ENCODE results near the gene DDX24. TPM values are rescaled to one million over a fixed set of nuclear protein-coding genes. Genes with fewer than 3 reads are reported as not detected.

DDX24 gene
- total and polyA plus RNA-seq, 2 of the 8 experiments (the other 6 are each of a cell fraction or from before 2014, with no cell fraction given): 89.0 to 201 TPM

GRCh38 chr14:94077111-94077821 is 3.7 kb downstream of the DDX24 start:
- Histone ChIP-seq H3K4me2 (ENCODE audit: insufficient read depth in 1 of 2, low read depth in 2 of 2, low read length in 2 of 2) (no peak overlapping the region; a peak in 2 of 4 replicates), H3K56ac (replicated peaks; ENCODE audit: insufficient read length, low read depth, low read length) (no peak overlapping the region), H3K9me3 (ENCODE audit: insufficient read depth in 2 of 2, low read depth in 1 of 2, low read length in 1 of 2) (no peaks in the 10 kb centered on the region), H4K8ac (ENCODE audit: extremely low read depth, insufficient read depth, low read length) (no peak overlapping the region), H3K9ac (replicated peaks in 1 of 4; ENCODE audit: extremely low read depth in 1 of 4, low read depth in 3 of 4, low read length in 3 of 4) (no peak overlapping the region), H3K4me3 (ENCODE audit: extremely low read depth in 1 of 4, insufficient read depth in 2 of 4, low read depth in 3 of 4, low read length in 4 of 4) (no peak overlapping the region), H4K91ac (replicated peaks; ENCODE audit: insufficient read length, low read length) (no peak overlapping the region), H2AFZ (ENCODE audit: low read length) (no peak overlapping the region), H4K5ac (ENCODE audit: insufficient read length, low read depth, low read length) (no peak overlapping the region), H3K4me1 (replicated peaks in 1 of 4; ENCODE audit: control insufficient read depth in 3 of 4, insufficient read depth in 4 of 4, low read length in 3 of 4) (peaks cover 0 to 12% (median 0%) of the 10 kb centered on the region in 4 experiments; a peak in 1 of 7 replicates), H2BK120ac (replicated peaks; ENCODE audit: low read depth, low read length) (no peak overlapping the region), H4K20me1 (replicated peaks in 1 of 2; ENCODE audit: control insufficient read depth in 1 of 2, insufficient read depth in 2 of 2, low read length in 2 of 2) (peaks cover 10 to 14% of the 10 kb centered on the region in 2 experiments), H3K79me2 (ENCODE audit: control insufficient read depth in 1 of 2, insufficient read depth in 2 of 2, low read length in 2 of 2) (peaks cover 32 to 86% of the 10 kb centered on the region in 2 experiments), H3K79me1 (ENCODE audit: low read depth, low read length) (peaks cover 7% of the 10 kb centered on the region; the same call in 1 of the 2 replicates), H3K27me3 (replicated peaks in 1 of 4; ENCODE audit: control insufficient read depth in 3 of 4, extremely low read depth in 1 of 4, insufficient read depth in 3 of 4, low read length in 3 of 4) (no peaks in the 10 kb centered on the region), H2BK5ac (ENCODE audit: low read depth, low read length) (no peak overlapping the region), H3K18ac (ENCODE audit: extremely low read depth, low read length) (no peak overlapping the region), H3K14ac (ENCODE audit: insufficient read length) (no peak overlapping the region), H2AK5ac (ENCODE audit: low read depth, low read length) (no peak overlapping the region), H3K4ac (replicated peaks; ENCODE audit: insufficient read length, low read depth, low read length) (no peak overlapping the region), H2BK20ac (ENCODE audit: low read length) (no peak overlapping the region), H3K36me3 (ENCODE audit: control insufficient read depth in 2 of 4, insufficient read depth in 4 of 4, low read length in 3 of 4) (peaks cover 7 to 37% (median 15%) of the 10 kb centered on the region in 4 experiments), H2BK15ac (ENCODE audit: low read length) (no peak overlapping the region), H3K23ac (ENCODE audit: insufficient read length) (no peak overlapping the region), H3K23me2 (ENCODE audit: low read depth, low read length) (peaks cover 5% of the 10 kb centered on the region), H2BK12ac (ENCODE audit: low read depth, low read length) (no peak overlapping the region), H3K27ac (ENCODE audit: low read depth, low read length) (no peak overlapping the region)
- ChIA-PET POLR2A (ENCODE audit: partially characterized antibody) (no interaction called here), CTCF (ENCODE audit: partially characterized antibody) (interaction anchor here (0.8 kb wide), 1 partner anchor 12 kb away, joined by 3 read pairs; no protein-coding TSS in a partner anchor)
- no peak for TF ChIP-seq PHF8 (conservative IDR thresholded peaks at IDR 0.05; ENCODE audit: low read depth, low read length)
- TF ChIP-seq EGR1 (IDR thresholded peaks at IDR 0.05; ENCODE audit: borderline replicate concordance, low read depth, low read length): no peak
- TF ChIP-seq KDM4A (IDR thresholded peaks at IDR 0.05; ENCODE audit: low read depth, low read length, severe bottlenecking): no peak
- no peak for TF ChIP-seq SAP30 (IDR thresholded peaks at IDR 0.05; ENCODE audit: insufficient read depth, insufficient replicate concordance, low read length)
- TF ChIP-seq EZH2 (IDR thresholded peaks at IDR 0.05; ENCODE audit: low read depth, low read length, severe bottlenecking): no peak
- no peak for TF ChIP-seq SUZ12 (IDR thresholded peaks at IDR 0.05; ENCODE audit: low read length)
- DNase-seq (ENCODE audit: low read depth in 1 of 2, low spot score in 2 of 2): no peak
- no peak for FAIRE-seq
- 91% methylated on average over 7 of the region's 7 CpGs; no CpG with 5 or more reads in 1 of the 2 experiments for WGBS, 2 experiments (ENCODE audit: extremely low coverage in 1 of 2, insufficient coverage in 1 of 2, insufficient read length in 1 of 2, insufficient replicate concordance in 2 of 2, low coverage in 1 of 2, low lambda C conversion rate in 2 of 2, missing lambda C conversion rate in 1 of 2)
